GM18499 (cell line): ENCODE results near the gene FDXR.
"Not testable (repeated sequence)": the region's sequence is repeated elsewhere in the genome, so short reads cannot be mapped to it uniquely, and the experiment has no call there.

ENCODE experiments used
- ATAC-seq: cut with Tn5 transposase; IDR thresholded peaks from one replicate; pipeline ENCODE4 v1.9.1; 2021; ENCODE audit warnings: moderate number of reproducible peaks; ENCODE audit not compliant: insufficient read depth, unreplicated experiment

Gene FDXR

GRCh38 chr17:74873874-74874614, 1.2 kb upstream of the FDXR start:
- no peak for ATAC-seq

- ATAC-seq = peak; percentile 90
Observed at GRCh38 chr17:74873037-74873873, 461 bp upstream of the FDXR start.

- no peak for ATAC-seq
Observed at GRCh38 chr17:74871356-74872076, 1.3 kb downstream of the FDXR start.

DNA sequence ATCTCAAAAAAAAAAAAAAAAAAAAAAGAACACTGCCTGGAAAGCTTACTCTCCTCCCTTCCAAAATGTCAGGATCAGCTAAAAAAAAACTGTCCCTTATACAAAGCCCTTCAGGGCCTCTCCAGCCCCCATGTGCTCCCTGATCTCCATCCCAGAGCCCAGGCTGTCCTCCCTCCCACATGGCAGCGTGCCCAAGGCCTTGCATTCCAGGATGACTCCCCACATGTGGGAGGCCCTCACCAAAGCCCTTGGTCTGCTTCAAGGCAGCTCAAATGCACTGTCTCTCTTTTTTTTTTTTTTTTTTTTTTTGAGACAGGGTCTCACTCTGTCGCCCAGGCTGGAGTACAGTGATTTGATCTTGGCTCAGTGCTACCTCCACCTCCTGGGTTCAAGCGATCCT, 2.3 kb downstream of the FDXR start:
- ATAC-seq = no peak

GRCh38 chr17:74870028-74870427, 2.8 kb downstream of the FDXR start:
- not testable (repeated sequence) for ATAC-seq

GRCh38 chr17:74868908-74869255, 3.9 kb downstream of the FDXR start:
- no peak for ATAC-seq

GRCh38 chr17:74868251-74868907, 4.4 kb downstream of the FDXR start:
- ATAC-seq = no peak

GRCh38 chr17:74866198-74866835, 6.5 kb downstream of the FDXR start:
- no peak for ATAC-seq

DNA sequence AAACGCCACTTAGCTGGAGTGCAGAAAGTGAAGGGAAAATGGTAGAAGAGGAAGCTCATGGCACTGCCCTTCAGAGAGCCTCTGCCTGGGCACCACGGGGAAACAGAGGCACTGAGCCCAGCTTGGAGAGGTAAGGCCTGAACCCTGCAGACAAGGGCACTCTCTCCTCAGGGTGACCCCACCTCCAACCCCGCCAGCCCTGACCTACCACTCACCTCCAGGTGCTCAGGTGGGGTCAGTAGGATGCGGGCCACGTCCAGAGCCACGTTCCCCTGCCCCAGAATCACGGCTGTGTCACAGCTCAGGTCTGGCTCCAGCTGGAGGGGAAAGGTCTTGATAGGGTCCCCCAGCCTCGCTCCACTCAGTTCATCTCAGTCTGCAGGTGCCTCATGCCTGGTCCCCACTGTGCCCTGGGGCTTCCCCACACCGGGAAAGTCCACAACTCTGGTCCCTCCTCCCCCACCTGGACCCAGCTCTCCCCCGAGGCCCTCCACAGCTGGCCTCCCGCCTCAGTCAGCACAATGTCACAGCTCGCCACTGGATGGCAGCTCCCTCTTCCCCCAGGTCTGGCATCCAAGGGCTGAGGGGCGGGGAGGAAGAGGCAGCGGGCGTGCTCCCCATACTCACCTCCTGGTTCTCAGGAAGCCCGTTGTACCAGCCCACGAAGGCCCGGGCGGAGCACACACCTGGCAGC, 7.1 kb downstream of the FDXR start:
- ATAC-seq = no peak

- no peak for ATAC-seq
Observed at GRCh38 chr17:74864866-74865395, 7.9 kb downstream of the FDXR start.

GRCh38 chr17:74864297-74864865, 8.4 kb downstream of the FDXR start:
- no peak for ATAC-seq

- ATAC-seq = no peak
Observed at GRCh38 chr17:74863420-74864296, 9.1 kb downstream of the FDXR start.

GRCh38 chr17:74862919-74863318, 9.9 kb downstream of the FDXR start:
- ATAC-seq = no peak

DNA sequence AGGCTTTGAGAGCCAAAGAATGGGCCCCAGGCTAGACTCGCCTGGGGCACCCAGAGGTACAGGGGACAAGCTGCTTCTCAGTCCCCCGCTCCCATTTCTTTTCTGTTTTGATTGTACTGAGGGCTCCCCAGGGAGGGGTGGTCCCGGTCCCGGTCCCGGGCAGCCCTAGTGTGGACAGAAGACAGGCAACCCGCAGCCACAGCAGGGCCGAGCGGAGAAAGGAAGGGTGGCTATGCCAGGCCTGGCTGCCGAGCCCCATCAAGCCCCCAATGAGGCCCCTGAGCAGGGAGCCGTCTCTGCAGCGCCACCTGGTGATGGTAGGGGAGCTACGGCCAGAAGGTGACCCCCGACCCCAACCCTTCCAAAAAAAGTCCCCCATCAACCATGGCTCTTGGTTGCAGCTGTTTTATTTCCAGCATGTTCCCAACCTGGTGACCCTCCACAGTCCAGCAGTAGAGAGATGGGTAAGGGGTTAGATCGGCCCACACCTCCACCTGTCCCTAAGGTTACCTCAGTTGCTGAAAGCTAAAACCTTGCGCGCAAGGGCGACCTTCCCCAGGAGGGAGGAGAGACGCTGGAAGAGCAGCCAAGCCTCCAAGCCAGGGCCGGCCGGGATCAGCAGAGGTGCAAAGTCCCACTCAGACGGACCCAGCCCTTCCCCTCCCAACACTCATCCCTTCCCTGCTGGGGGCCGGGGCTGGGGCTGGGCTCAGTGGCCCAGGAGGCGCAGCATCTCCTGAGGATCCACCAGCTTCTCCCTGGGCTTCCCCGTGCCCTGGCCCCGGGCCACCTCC, 10.5 kb downstream of the FDXR start:
- no peak for ATAC-seq

DNA sequence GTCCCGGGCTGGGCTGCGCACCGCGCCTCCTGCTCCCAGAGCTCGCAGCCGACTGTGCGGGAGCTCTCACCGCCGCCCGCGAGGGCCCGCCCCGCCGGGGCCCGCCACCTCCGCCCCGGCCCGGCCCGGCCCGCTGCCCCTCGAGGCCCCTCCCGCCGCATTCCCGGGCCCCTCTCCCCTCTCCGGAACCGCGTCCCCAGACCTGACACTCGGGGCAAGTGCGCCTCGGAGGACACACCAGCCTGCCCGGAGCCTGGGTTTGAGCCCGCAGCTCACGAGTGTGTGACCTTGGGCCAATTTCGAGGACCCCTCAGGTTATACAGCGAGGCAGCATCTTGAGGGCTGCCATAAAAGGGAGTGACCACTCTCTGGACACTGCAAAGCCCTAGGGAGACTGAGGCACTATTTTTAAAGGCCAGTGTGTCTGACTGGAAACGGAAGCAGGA, 11.1 kb downstream of the FDXR start:
- ATAC-seq = no peak

DNA sequence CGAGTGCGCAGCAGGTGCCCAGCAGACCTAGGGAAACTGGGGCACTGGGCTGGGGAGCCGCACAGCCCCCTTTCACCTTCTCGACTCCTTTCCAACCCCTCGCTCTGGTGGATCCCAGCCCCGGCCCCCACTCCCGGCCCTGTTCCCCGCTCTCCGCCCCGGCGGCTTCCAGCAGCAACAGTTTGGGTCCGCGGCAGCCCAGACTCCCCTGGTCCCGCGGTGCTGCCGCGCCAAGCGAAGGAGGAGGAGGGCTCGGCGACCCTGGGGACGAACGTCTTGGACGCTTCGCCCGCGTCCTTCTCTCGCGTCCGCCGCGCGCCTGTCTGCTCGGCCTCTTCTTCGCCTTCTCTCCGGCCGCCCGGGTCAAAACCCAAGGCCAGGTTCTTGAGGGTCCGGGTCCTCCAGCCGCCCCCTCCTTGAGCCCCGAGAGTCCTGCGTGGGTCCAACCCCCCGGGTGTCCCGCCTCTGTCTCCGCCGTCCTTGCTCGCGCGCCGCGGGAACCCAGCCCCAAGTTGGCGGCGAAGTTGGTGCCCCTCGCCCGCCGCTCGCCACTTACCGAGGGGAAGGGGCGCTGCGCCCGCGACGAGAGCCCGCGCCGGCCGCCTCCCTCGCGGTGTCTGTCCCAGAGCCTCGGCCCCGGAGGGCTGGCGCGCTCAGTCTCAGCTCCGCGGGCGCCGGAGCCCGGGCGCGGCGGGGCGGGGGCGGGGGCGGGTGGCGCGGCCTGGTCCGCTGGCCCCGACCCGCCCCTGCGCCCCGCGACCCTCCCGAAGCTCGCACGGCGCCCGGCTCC, 11.7 kb downstream of the FDXR start:
- no peak for ATAC-seq
